Measurements from ENCODE around the gene GLI3.

GLI3 gene

DNA sequence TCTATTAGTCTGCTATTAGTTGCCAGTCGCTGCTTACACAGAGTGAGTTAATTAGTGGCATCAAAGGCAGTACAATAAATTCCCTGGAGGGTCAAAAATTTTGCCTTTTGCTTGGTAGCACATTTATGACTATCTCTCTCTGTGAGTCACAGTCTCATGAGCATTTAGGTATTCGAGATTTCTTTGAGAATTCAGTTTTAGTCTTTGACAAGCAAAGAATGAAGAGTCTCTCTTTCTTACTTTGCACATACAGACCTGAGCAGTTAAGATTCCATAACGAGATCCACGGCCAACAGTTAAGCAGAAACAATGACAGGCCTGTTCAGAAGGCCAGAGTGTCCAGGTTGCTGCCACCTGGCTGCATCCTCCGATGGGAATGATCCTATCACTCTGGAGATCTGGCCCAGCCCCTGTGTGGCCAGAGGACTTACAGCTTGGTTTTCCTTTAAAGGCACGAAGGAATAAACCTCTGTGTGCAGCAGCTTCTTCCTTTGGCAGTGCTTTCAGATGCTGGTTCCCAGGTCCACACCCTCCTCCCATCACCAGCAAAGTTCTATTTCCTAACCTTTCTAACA lies 80.6 kb downstream of the GLI3 start:
- no peaks in the 10 kb centered on the region for H3K36me3 Mint-ChIP-seq (ENCODE audit: low read depth)
- H3K27ac Mint-ChIP-seq = peak overlapping the region; percentile 94
- no peaks in the 10 kb centered on the region for H3K27me3 Mint-ChIP-seq (ENCODE audit: low read depth, poor library complexity)
- peaks cover 9% of the 10 kb centered on the region for H3K4me1 Mint-ChIP-seq
- no peak for DNase-seq
- no peaks in the 10 kb centered on the region for H3K9me3 Mint-ChIP-seq
- no peak for TF ChIP-seq CTCF (IDR thresholded peaks at IDR 0.05)
- peak overlapping the region; percentile 57 for H3K4me3 Mint-ChIP-seq

DNA sequence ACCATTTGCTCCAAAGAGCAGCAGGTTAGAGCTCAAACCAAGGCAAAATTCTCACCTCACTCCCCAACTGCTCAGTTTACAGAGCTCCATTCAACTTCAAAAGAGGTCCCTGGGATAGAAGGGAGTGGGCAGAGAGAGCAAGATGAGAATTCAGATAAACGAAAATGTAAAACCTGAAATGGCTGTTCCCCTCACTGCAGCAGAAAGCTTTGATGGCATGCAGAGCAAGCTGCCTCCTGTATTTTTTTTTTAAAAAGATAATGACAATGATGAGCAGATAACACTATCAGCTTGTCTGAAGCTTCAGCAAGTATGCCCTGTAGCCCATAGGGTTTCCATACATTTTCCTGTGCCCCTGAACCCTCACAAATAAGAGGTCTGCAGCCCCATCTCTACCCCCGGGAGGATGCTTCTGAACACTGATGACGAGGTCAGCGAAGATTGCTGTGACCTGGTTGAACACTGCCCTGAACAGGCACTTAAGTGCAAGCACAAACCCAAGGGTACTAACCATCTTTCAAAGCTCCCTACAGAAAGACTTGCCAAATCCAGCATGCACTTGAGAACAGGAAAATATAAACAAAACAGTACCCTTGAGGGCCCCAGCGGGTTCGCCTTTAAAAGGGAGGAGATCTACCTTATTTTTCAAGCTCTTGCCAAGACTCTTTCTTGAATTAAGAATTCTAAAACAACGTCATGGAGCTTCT lies 81.3 kb downstream of the GLI3 start:
- no peaks in the 10 kb centered on the region for H3K36me3 Mint-ChIP-seq (ENCODE audit: low read depth)
- H3K9me3 Mint-ChIP-seq = no peaks in the 10 kb centered on the region
- no peaks in the 10 kb centered on the region for H3K27me3 Mint-ChIP-seq (ENCODE audit: low read depth, poor library complexity)
- H3K27ac Mint-ChIP-seq = peak overlapping the region; percentile 94
- no peak for TF ChIP-seq CTCF (IDR thresholded peaks at IDR 0.05)
- peaks cover 3% of the 10 kb centered on the region for H3K4me1 Mint-ChIP-seq
- DNase-seq = no peak
- H3K4me3 Mint-ChIP-seq = peak overlapping the region; percentile 57

GRCh38 chr7:42154173-42154572 lies 82.8 kb downstream of the GLI3 start:
- no peaks in the 10 kb centered on the region for H3K9me3 Mint-ChIP-seq
- no peak for TF ChIP-seq CTCF (IDR thresholded peaks at IDR 0.05)
- no peaks in the 10 kb centered on the region for H3K36me3 Mint-ChIP-seq (ENCODE audit: low read depth)
- H3K27me3 Mint-ChIP-seq (ENCODE audit: low read depth, poor library complexity) = no peaks in the 10 kb centered on the region
- no peak for DNase-seq
- peak overlapping the region; percentile 70 for H3K4me3 Mint-ChIP-seq
- H3K27ac Mint-ChIP-seq = peak overlapping the region; percentile 94
- H3K4me1 Mint-ChIP-seq = no peaks in the 10 kb centered on the region

GRCh38 chr7:42152329-42153205 lies 84.4 kb downstream of the GLI3 start:
- no peak overlapping the region for H3K4me3 Mint-ChIP-seq
- H3K4me1 Mint-ChIP-seq = no peaks in the 10 kb centered on the region
- no peak for DNase-seq
- no peak overlapping the region for H3K27ac Mint-ChIP-seq
- H3K36me3 Mint-ChIP-seq (ENCODE audit: low read depth) = peaks cover 9% of the 10 kb centered on the region
- no peaks in the 10 kb centered on the region for H3K27me3 Mint-ChIP-seq (ENCODE audit: low read depth, poor library complexity)
- no peak for TF ChIP-seq CTCF (IDR thresholded peaks at IDR 0.05)
- H3K9me3 Mint-ChIP-seq = no peaks in the 10 kb centered on the region

- Mint-ChIP-seq H3K4me3 (no peak overlapping the region), H3K27me3 (ENCODE audit: low read depth, poor library complexity) (no peaks in the 10 kb centered on the region), H3K9me3 (no peaks in the 10 kb centered on the region), H3K27ac (no peak overlapping the region), H3K36me3 (ENCODE audit: low read depth) (peaks cover 21% of the 10 kb centered on the region), H3K4me1 (no peaks in the 10 kb centered on the region)
- no peak for TF ChIP-seq CTCF (IDR thresholded peaks at IDR 0.05)
- no peak for DNase-seq
Observed at GRCh38 chr7:42151309-42151708, 85.7 kb downstream of the GLI3 start.
